ENCODE measurements around the gene ISCU.
"Not testable (repeated sequence)": the region's sequence is repeated elsewhere in the genome, so short reads cannot be mapped to it uniquely, and the experiment has no call there.

ISCU gene

GRCh38 chr12:108589028-108589839 is 26.8 kb downstream of the ISCU start:
- DNase-seq (ENCODE audit: low read depth) = no peak

- no peak for DNase-seq (ENCODE audit: low read depth)
Measured at GRCh38 chr12:108589840-108590229, 27.4 kb downstream of the ISCU start.

DNA sequence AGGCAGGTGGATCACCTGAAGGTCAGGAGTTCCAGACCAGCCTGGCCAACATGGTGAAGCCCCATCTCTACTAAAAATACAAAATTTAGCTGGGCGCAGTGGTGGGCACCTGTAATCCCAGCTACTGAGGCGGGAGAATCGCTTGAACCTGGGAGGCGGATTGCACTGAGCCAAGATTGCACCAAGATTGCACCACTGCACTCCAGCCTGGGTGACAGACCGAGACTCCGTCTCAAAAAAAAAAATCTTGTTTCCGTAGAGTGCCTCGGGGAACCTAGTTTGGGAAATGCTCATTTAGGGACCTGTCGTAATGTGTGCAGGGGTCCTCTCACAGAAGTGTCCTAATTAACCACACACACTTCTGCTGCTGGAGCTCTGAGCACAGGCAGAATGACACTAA is 28.1 kb downstream of the ISCU start:
- not testable (repeated sequence) for DNase-seq (ENCODE audit: low read depth)

DNA sequence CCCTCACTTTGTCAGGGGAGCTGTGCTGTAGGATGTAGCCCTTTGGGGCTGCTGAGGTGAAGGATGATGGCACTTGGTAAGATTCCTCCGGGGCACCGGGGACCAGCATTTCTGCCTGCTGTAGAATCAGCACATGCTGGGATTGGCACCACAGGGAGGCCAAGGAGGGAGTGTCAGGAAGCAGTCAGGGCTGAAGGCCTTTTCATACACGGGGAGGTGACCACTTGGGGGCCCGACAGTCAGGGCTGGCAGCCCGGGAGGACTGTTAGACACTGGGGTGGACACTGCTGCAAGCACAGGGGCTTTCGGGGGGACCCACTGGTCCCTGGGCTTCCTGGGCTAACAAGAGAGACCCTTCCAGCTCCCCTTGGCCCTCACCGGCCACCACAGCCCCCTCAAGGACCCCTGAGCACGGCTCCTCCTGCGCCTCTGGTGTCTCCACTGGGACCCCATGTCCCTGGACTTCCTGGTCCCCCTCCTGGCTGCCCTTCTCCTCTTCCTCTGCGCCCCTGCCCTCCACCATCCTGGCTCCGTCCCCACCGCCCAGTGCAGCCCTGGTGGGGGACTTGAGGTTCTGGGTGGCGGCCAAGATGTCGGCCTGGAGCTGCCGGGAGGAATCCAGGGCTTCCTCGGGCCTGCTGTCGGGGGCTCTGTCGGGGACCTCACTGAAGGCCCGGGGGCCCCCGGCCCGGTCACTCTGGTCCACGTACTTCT is 29.0 kb downstream of the ISCU start:
- DNase-seq (ENCODE audit: low read depth) = no peak

- no peak for DNase-seq (ENCODE audit: low read depth)
Measured at GRCh38 chr12:108592033-108592909, 29.9 kb downstream of the ISCU start.

DNA sequence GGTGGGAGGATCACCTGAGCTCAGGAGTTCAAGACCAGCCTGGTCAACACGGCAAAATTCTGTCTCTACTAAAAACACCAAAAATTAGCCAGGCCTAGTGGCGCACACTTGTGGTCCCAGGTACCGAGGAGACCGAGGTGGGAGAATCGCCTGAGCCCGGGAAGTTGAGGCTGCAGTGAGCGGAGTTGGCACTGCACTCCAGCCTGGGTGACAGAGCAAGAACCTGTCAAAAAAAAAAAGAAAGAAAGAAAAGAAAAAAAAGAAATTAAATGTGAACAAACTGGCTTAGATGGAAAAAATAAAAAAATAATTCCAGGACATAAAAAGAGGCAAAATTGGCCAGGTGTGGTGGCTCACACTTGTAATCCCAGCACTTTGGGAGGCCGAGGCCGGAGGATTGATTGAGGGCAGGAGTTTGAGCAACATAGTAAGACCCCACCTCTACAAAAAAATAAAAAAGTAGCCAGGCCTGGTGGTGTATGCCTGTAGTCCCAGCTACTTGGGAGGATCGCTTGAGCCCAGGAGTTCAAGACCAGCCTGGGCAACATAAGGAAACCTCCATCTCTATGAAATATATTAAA is 32.0 kb downstream of the ISCU start:
- no peak for DNase-seq (ENCODE audit: low read depth)

GRCh38 chr12:108594960-108595710 is 32.7 kb downstream of the ISCU start:
- DNase-seq (ENCODE audit: low read depth) = no peak

- no peak for DNase-seq (ENCODE audit: low read depth)
Measured at GRCh38 chr12:108595711-108596647, 33.6 kb downstream of the ISCU start.

DNA sequence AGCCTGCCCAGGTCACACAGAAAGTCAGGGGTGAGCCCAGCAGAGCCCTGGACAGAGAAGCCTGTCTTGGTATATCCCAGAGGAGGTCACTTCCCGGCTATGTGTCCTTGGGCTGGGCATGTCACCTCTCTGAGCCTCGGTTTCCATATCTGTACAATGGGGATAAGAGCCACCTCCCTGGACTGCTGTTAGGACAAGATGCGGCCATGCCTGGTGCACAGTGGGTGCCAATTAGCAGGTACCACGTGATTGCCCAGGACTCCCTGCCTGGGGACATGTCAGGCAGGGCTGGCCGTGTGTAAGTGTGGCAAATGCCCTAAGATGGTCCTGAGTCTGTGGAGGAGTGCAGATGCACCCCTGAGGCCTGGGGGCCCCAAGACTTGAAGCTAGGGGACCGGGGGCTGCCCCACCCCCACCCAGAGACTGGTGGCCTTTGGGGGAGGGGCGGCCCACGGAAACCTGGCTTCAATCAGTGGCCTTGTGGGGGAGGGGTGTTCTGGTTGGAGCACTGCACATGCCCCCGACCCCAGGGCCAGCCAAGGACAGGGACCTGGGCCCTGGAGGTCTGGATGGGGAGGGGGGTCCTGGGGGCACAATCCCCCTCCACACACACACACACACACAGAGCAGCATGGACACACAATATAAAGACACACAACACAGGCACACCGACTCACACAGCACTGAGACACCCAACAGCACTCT is 34.6 kb downstream of the ISCU start:
- no peak for DNase-seq (ENCODE audit: low read depth)

GRCh38 chr12:108597559-108598471 is 35.4 kb downstream of the ISCU start, which contains the start of gene TMEM119:
TMEM119 (minus strand) TSS chr12:108598084; CDS start chr12:108592383, 5,701 bp downstream.
- no peak for DNase-seq (ENCODE audit: low read depth)

DNA sequence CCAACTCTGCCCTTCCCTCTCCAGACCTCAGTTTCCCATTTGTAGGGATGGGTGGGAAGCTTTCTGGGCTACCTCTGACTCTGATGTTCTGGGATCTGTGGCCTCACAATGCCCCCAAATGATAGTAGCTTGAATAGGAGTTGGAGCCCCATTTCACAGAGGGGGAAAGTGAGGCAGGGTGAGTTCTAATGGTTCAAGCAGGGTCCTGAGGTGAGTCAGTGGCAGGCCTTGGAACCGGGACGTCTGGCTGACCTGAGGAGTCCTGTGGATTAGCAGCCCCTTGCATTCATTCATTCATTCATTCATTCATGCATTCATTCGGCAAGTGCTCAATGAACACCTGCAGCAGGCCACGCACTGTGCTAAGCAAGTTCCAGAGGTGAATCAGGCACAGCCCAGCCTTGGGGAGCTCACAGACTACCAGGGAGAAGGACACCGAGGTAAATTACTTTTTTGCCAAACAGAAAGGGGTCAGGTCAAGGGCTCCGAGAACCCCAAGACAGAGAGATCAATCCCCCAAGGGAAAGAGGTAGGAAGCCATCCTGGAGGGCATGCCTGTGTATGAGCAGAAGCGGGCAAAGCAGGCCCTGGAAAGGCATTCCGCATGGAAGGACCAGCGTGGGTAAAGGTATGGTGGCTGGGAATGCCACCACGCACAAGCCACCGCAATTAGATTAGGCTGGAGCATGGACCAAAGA is 36.3 kb downstream of the ISCU start:
- DNase-seq (ENCODE audit: low read depth) = no peak

DNA sequence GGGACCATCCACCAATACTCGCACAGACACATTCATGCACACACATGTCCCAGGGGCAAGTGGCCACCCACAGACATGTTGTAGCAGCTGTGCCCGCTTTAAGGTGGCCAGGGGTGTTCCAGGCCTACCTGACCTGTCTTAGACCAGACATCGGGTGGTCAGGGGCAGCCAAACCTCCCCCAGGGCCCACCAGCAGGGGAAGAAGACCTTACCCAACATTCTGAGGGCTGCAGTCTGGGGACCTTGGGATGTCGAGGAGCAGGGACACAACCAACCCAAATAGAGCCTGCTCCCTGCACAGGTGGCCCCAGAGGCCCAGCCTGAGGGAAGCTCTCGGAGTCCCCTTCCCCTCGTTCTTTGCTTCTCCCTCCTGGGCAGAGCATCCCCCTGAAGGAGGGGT is 37.1 kb downstream of the ISCU start:
- DNase-seq (ENCODE audit: low read depth) = no peak

DNA sequence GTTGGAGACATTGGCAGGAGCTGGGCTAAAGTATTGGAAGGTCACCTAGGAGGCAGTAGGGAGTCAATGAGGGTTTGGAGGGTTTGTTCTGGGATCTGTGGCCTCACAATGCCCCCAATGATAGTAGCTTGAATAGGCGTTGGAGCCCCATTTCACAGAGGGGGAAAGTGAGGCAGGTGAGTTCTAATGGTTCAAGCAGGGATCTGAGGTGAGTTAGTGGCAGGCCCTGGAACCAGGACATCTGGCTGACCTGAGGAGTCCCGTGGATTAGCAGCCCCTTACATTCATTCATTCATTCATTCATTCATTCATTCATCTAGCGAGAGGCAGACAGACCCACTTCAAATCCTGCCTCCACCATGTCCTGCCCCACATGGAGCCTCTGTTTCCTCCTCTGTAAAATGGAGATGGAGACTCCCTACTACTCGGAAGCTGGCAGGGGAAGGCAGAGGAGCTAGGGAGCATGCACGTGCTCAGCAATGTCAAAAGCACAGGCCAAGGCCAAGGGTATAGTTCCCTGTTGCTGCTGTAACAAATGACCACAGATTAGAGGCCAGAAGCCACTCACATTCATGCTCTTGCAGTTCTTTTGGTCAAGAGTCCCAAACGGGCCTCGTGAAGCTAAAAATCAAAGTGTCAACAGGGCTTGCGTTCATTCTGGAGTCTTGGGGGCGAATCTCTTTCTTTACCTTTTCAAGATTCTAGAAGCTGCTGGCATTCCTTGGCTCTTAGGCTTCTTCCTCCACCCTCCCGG is 37.7 kb downstream of the ISCU start:
- no peak for DNase-seq (ENCODE audit: low read depth)

DNA sequence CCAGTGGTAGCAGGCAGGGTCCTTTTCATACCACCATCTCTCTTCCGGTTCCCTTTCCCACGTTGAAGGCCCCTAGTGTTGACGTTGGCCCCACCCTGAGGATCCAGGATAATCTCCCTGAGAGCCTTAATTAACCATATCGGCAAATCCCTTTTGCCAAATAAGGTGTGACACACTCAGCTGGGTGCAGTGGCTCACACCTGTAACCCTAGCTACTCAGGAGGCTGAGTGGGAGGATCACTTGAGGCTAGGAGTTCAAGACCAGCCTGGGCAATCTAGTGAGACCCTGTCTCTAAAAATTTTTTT is 38.3 kb downstream of the ISCU start:
- no peak for DNase-seq (ENCODE audit: low read depth)

DNA sequence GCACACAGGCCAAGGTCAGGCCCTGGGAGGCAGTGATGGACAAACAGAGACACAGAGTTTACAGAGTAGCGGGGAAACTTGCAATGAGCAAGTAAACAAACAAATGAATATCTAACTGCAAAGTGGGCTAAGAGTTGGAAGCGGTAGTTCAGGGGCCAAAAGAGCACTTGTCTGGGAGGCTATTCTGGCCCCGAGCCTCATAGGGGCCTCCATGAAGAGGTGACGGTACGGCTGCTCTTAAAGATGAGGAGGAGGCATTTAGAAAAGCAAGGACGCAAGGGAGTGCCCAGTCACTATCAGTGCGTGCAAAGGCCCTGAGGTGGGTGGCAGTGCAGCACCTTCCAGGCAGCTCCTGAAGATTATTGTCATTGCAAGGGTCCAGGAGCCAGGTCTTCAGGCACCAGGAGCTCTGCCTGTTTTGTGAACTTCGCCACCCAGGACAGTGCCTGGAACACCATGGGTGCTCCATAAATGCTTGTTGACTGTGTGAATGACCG is 39.9 kb downstream of the ISCU start:
- no peak for DNase-seq (ENCODE audit: low read depth)

DNA sequence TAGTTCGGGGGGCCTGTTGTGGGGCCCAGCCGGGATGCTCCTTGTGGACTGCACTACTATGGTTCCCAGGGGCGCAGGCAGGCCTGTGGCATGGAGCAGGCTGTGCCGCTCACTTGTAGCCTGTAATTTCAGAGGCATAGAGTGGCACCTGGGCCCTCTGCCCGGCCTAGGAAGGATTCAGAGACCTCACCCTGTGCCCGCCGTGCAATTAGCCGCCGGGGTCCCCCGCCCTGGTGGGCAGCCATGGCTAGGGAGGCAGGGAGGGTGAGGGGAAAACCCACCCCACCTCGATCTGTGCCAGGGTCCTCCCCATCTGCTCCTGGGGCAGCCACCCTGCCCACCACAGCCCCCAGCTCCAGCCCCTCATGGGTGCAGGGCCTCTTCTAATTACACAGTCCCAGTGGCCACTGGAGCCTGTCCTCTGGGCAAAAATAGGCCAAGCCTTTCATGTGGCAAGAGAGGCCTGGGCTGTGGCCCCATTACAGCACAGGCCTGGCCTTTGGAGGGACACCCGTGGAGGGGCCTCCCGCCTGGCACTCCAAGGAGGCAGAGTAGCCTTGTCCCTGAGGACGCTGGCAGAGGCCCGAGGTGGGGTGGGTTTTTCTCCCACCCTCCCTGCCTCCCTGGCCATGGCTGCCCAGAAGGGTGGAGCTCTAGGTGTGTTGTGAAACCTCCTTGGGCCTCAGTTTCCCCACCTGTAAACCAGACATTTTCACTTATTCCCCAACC is 40.7 kb downstream of the ISCU start:
- DNase-seq (ENCODE audit: low read depth) = no peak

All from GM04503 (cell line).